HG02571 (cell line): ENCODE data around the gene MCM3AP.

Experiments
- ATAC-seq: cut with Tn5 transposase; IDR thresholded peaks from one replicate; pipeline ENCODE4 v1.9.1; 2021; ENCODE audit warnings: mild to moderate bottlenecking, moderate library complexity; ENCODE audit not compliant: unreplicated experiment

Gene MCM3AP

DNA sequence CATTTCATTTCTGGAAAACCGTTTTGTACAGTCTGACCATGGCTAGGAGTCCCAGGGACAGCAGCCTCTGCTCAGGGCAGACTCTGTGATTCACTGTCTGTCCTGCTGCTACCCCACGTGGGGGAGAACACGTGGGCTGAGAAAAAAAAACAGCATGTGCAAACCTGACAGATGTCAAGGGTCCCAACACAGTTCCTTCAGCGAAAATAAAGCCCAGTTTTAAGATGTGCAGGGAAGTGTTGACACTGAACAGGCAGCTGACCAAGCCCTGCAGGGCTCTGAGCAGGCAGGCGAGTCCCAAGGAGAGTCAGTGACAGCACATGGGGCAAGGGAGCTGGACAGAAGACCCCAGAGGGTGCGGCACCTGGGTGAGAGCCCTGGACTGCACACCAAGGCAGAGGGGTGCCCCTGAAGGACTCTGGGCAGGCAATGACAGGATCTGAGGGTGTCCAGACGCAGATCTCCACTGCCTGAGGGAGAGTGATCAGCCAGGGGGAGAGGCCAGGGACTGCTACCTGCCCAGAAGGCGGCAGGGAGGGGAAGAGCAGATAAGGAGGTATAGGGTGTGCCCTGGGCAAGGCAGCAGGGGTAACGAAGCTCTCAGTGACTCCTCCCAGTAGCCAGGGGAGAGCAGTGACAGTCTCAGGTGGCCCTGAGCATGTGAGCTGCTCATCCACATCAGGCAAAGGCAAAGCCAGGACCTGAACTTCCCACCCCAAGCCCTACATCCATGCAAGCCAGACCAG, 96.0 kb downstream of the MCM3AP start:
- ATAC-seq, result no peak

- no peak for ATAC-seq
Observed at GRCh38 chr21:46188226-46189212, 96.9 kb downstream of the MCM3AP start.

DNA sequence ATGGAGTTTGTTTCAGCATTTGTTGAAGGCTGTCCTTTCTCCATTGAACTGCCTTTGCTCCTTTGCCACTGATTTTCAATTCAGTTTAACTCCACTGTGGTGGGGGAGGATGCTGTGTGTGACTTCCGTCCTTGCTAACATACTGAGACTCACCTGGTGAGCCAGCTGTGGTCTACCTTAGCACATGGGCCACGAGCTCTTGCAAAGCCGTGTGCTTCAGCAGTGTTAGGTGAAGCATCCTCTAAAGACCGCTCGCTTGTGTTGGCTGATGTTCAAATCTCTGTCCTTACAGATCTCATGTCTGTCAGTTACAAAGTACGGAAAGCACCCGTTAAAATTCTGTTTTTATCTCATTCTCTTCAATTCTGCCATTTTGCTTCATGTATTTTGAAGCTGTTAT, 97.6 kb downstream of the MCM3AP start:
- no peak for ATAC-seq

DNA sequence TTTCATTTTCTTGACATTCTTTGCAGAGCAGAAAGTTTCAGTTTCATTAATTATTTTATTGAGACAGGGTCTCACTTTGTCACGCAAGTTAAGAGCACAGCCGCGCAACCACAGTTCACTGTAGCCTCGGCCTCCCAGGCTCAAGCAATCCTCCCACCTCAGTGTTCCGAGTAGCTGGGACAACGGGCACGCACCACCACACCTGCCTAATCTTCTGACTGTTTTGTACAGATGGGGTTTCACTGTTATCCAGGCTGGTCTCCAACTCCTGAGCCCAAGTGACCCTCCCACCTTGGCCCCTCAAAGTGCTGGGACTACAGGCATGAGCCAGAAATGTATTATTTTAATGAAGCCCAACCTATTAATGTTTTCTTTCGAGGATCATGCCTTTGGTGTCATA, 98.2 kb downstream of the MCM3AP start:
- ATAC-seq, result no peak

DNA sequence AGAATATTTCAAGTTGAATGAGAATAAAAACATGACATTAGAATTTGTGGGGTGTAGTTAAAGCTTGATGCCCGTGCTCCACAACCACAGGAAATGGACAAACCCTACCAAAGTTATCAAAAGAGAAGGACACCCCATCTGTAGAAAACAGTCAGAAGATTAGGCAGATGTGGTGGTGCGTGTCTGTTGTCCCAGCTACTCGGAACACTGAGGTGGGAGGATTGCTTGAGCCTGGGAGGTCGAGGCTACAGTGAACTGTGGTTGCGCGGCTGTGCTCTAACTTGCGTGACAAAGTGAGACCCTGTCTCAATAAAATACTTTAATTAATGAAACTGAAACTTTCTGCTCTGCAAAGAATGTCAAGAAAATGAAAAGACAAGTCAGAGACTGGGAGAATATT, 99.7 kb downstream of the MCM3AP start:
- ATAC-seq, result no peak
